Panc1 (cell line): ENCODE measurements around the gene GMDS. TPM values are rescaled to one million over a fixed set of nuclear protein-coding genes. Genes with fewer than 3 reads are reported as not detected.
A peak's percentile ranks its signal among the peaks of the same experiment; 100 is the strongest.

ENCODE experiments used
- ATAC-seq: fragments of 200-7000 bp; cut with Tn5 transposase; 2 replicates; pipeline ENCODE4 v1.9.1; 2020; ENCODE audit warnings: mild to moderate bottlenecking, moderate library complexity
- BruUV-seq: library from RNA; stranded (reverse); fragments of 400-500 nt; replicated peaks from 2 replicates; lab custom pipeline; 2021; lab: Mats Ljungman, UMichigan
- CTCF ChIA-PET: fragments of 300-600 bp; sonication (Branson Sonifier 250); formaldehyde crosslinking; loops from one replicate; lab custom pipeline; 2022; ENCODE audit warnings: antibody characterized with exemption; lab: Charles Lee
- POLR2A ChIA-PET: fragments of 300-600 bp; sonication (Branson Sonifier 250); formaldehyde crosslinking; loops from one replicate; lab custom pipeline; 2022; ENCODE audit warnings: antibody characterized with exemption; lab: Charles Lee
- DNase-seq: peaks from one replicate; pipeline ENCODE4 v3.0.0-alpha.2; 2010; ENCODE audit warnings: low read depth, low spot score
- H3K27ac ChIP-seq: 2 replicates; pipeline ENCODE4 v1.5.1; 2011; ENCODE audit warnings: mild to moderate bottlenecking, low read length, inconsistent platforms
- H3K27me3 ChIP-seq: fragments of 200-500 bp; sonication (Bioruptor generic); 2 replicates; pipeline ENCODE4 v1.6.0; 2014; ENCODE audit warnings: low read length, inconsistent platforms; ENCODE audit not compliant: control insufficient read depth, insufficient read depth
- H3K36me3 ChIP-seq: fragments of 200-500 bp; sonication (Bioruptor generic); 2 replicates; pipeline ENCODE4 v1.5.1; 2014; ENCODE audit warnings: inconsistent platforms, mild to moderate bottlenecking, low read length, moderate library complexity; ENCODE audit not compliant: control insufficient read depth, insufficient read depth
- H3K4me1 ChIP-seq: 2 replicates; pipeline ENCODE4 v1.5.1; 2011; ENCODE audit warnings: inconsistent platforms, mild to moderate bottlenecking, low read length, moderate library complexity; ENCODE audit not compliant: control insufficient read depth, insufficient read depth
- H3K4me3 ChIP-seq, 2 experiments: 2 replicates each; pipeline ENCODE4 v1.5.1; 2011 to 2012; ENCODE audit warnings: low read depth in 2 of 2, low read length in 2 of 2, mild to moderate bottlenecking in 2 of 2, inconsistent platforms in 1 of 2, moderate library complexity in 1 of 2
- H3K9me3 ChIP-seq: fragments of 200-500 bp; sonication (Bioruptor generic); 2 replicates; pipeline ENCODE4 v1.5.1; 2014; ENCODE audit warnings: low read depth, mild to moderate bottlenecking, inconsistent platforms, low read length, moderate library complexity; ENCODE audit not compliant: control insufficient read depth, insufficient read depth
- CTCF ChIP-seq: fragments of 450-650 bp; IDR thresholded peaks from 2 replicates; pipeline ENCODE4 v1.5.1; 2017; ENCODE audit warnings: mild to moderate bottlenecking
- POLR2AphosphoS5 ChIP-seq: IDR thresholded peaks from 2 replicates; pipeline ENCODE4 v1.6.1; 2012; ENCODE audit warnings: mild to moderate bottlenecking, low read depth, low read length, moderate library complexity
- REST ChIP-seq, 2 experiments: IDR thresholded peaks; 2 replicates each; pipeline ENCODE4 v1.6.1; 2011 to 2012; ENCODE audit warnings: low read depth in 2 of 2, control low read depth in 1 of 2, low read length in 1 of 2, mild to moderate bottlenecking in 1 of 2, moderate library complexity in 1 of 2; ENCODE audit not compliant: insufficient read depth in 1 of 2
- SIN3A ChIP-seq: IDR thresholded peaks from 2 replicates; pipeline ENCODE4 v1.6.1; 2012; ENCODE audit warnings: low read depth, mild to moderate bottlenecking, low read length, moderate library complexity, borderline replicate concordance; ENCODE audit not compliant: insufficient read depth
- TCF7L2 ChIP-seq: IDR thresholded peaks from 2 replicates; pipeline ENCODE4 v1.6.1; 2011; ENCODE audit warnings: mild to moderate bottlenecking, low read depth, low read length, inconsistent platforms
- in situ Hi-C: cut with HindIII; loops from 2 replicates; pipeline ENCODE4 v1.10.0; 2016; ENCODE audit warnings: low sequenced_read_pairs, low pct_unique_long_range_greater_than_20kb
- intact Hi-C: fragments of 100-400 bp; cut with micrococcal nuclease; formaldehyde crosslinking; loops from one replicate; pipeline ENCODE4 v1.10.0; 2022; ENCODE audit not compliant: unreplicated experiment
- total RNA-seq: library from RNA; stranded (reverse); gene quantifications from one replicate; pipeline ENCODE4 v1.2.1, GENCODE V29; 2021; ENCODE audit not compliant: unreplicated experiment

The GMDS gene
- total RNA-seq, 1 experiment from 2014 or later = 9.8 TPM

- H3K27me3 ChIP-seq = no peaks in the 10 kb centered on the region
- POLR2A ChIA-PET = no interaction called here
- intact Hi-C loops = no loop called here
- no peak overlapping the region for H3K27ac ChIP-seq
- no peak for TF ChIP-seq TCF7L2
- no peak for TF ChIP-seq SIN3A
- no peak for TF ChIP-seq CTCF
- no peak for TF ChIP-seq POLR2AphosphoS5
- no peak for TF ChIP-seq REST (IDR thresholded peaks at IDR 0.05; ENCODE audit: insufficient read depth in 1 of 2, low read depth in 2 of 2, low read length in 1 of 2)
- no peak for DNase-seq
- ATAC-seq = 0 out of 2 replicates have a peak, but pooled peaks have one; percentile 25
- H3K4me1 ChIP-seq = no peaks in the 10 kb centered on the region
- CTCF ChIA-PET = interaction anchor here (0.5 kb wide), 1 partner anchor 572 kb away, joined by 3 read pairs; no protein-coding TSS in a partner anchor
- no peaks in the 10 kb centered on the region for H3K9me3 ChIP-seq
- H3K4me3 ChIP-seq = no peak overlapping the region
- no TSS peak for BruUV-seq
- in situ Hi-C loops = no loop called here
- no peaks in the 10 kb centered on the region for H3K36me3 ChIP-seq
Measured at GRCh38 chr6:1636971-1637871, 608.2 kb downstream of the GMDS start.

GRCh38 chr6:1636272-1636825 lies 609.1 kb downstream of the GMDS start:
- no peak overlapping the region for H3K27ac ChIP-seq
- H3K27me3 ChIP-seq = no peaks in the 10 kb centered on the region
- TF ChIP-seq CTCF (no peak), POLR2AphosphoS5 (no peak), REST (IDR thresholded peaks at IDR 0.05; ENCODE audit: insufficient read depth in 1 of 2, low read depth in 2 of 2, low read length in 1 of 2) (no peak), SIN3A (no peak), TCF7L2 (no peak)
- CTCF ChIA-PET = no interaction called here
- DNase-seq (no peak), ATAC-seq (no peak)
- no peaks in the 10 kb centered on the region for H3K9me3 ChIP-seq
- no peaks in the 10 kb centered on the region for H3K36me3 ChIP-seq
- in situ Hi-C loops (no loop called here), intact Hi-C loops (no loop called here)
- H3K4me3 ChIP-seq = no peak overlapping the region
- BruUV-seq = no TSS peak
- POLR2A ChIA-PET = no interaction called here
- no peaks in the 10 kb centered on the region for H3K4me1 ChIP-seq
